Heart left ventricle (tissue), 13 donors: Measurements from ENCODE around the gene SLA2.

Experiments used
- POLR2A ChIP-seq, 2 donors: fragments of 450-650 bp; IDR thresholded peaks; one replicate each; pipeline ENCODE4 v1.6.1; 2017; ENCODE audit warnings: antibody characterized with exemption in 2 of 2, mild to moderate bottlenecking in 2 of 2, moderate library complexity in 2 of 2
- TF ChIP-seq, protein P1 (sequence below), 12 donors: fragments of 200-600 bp; sonication (generic) in 4 of 12; IDR thresholded peaks; one replicate each; pipeline versions ENCODE4 v1.5.0 to v1.8.0; 2018 to 2022; ENCODE audit warnings: antibody characterized with exemption in 12 of 12, mild to moderate bottlenecking in 5 of 12
- donor health status: ischemic (EF 13 %, LVEDD 7.1; RV severe dilation, severe dysfunction).
- donor health status: DM: no; HTN: yes; CAD: no.
- donor health status: DM: no; HTN: no; CAD: no.
- donor health status: ischemic (EF 25% LVEDD 6.9; RV normal size, moderate dysfunction).
- donor health status: ischemic (EF 25% LVEDD 5.7; RV mildly dilated, moderate dysfunction).
- donor health status: ischemic (EF 35%, LVEDD 5.7; RV mildly dilated, moderate dysfunction).
- donor health status: nonischemic (EF 11% LVEDD 7.7; RV severe dilation, severe dysfunction).
- donor health status: DM: yes; HTN: yes; CAD: no.
- donor health status: PGD.
- donor health status: ischemic (EF 29% LVEDD 5.4; RV normal size, mild dysfunction).
- donor health status: nonischemic (EF 23%, LVEDD 6.1; RV moderate dilation, normal function).

- TF ChIP-seq, protein P1, sequence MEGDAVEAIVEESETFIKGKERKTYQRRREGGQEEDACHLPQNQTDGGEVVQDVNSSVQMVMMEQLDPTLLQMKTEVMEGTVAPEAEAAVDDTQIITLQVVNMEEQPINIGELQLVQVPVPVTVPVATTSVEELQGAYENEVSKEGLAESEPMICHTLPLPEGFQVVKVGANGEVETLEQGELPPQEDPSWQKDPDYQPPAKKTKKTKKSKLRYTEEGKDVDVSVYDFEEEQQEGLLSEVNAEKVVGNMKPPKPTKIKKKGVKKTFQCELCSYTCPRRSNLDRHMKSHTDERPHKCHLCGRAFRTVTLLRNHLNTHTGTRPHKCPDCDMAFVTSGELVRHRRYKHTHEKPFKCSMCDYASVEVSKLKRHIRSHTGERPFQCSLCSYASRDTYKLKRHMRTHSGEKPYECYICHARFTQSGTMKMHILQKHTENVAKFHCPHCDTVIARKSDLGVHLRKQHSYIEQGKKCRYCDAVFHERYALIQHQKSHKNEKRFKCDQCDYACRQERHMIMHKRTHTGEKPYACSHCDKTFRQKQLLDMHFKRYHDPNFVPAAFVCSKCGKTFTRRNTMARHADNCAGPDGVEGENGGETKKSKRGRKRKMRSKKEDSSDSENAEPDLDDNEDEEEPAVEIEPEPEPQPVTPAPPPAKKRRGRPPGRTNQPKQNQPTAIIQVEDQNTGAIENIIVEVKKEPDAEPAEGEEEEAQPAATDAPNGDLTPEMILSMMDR (IDR thresholded peaks at IDR 0.05), result no peak
- no peak for TF ChIP-seq POLR2A (IDR thresholded peaks at IDR 0.05)
Measured at GRCh38 chr20:36647196-36648121, 1.5 kb upstream of the SLA2 start.
